ENCODE measurements around the gene SLC12A8.

DNA sequence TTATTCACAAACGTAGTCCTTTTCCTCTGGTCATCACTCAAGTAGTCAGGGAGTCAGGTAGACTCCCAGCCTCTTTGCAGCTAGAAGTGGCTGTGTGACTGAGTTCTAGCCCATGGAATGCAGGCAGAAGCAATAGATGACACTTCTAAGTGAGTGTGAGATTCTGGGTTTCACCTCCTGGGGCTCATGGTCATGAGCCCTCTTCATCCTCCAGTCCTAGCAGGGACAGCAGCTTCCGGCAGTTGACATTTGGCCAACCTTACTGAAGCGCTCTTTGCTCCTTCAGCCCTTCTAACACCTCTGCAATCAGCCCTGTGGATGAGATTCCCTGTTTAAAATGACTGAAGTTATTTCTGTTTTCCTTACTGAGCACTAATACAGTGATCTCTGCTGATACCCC is 21.8 kb downstream of the SLC12A8 start:
- TF ChIP-seq TAF1 (IDR thresholded peaks at IDR 0.05; ENCODE audit: low read depth, low read length) (no peak), POLR2A (IDR thresholded peaks at IDR 0.05; ENCODE audit: low read depth, low read length) (no peak), POLR2AphosphoS5 (IDR thresholded peaks at IDR 0.05; ENCODE audit: low read depth, low read length) (no peak), PAX5 (IDR thresholded peaks at IDR 0.05; ENCODE audit: insufficient read depth, low read length, severe bottlenecking) (no peak), SPI1 (IDR thresholded peaks at IDR 0.05; ENCODE audit: low read depth, low read length) (no peak)

Measured in GM12891 (cell line).